ENCODE results near the gene BMP6.

GRCh38 chr6:7825986-7826385 lies 100.1 kb downstream of the BMP6 start:
- TF ChIP-seq, protein P1, sequence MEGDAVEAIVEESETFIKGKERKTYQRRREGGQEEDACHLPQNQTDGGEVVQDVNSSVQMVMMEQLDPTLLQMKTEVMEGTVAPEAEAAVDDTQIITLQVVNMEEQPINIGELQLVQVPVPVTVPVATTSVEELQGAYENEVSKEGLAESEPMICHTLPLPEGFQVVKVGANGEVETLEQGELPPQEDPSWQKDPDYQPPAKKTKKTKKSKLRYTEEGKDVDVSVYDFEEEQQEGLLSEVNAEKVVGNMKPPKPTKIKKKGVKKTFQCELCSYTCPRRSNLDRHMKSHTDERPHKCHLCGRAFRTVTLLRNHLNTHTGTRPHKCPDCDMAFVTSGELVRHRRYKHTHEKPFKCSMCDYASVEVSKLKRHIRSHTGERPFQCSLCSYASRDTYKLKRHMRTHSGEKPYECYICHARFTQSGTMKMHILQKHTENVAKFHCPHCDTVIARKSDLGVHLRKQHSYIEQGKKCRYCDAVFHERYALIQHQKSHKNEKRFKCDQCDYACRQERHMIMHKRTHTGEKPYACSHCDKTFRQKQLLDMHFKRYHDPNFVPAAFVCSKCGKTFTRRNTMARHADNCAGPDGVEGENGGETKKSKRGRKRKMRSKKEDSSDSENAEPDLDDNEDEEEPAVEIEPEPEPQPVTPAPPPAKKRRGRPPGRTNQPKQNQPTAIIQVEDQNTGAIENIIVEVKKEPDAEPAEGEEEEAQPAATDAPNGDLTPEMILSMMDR (IDR thresholded peaks at IDR 0.05; ENCODE audit: low read depth, low read length): no peak
- TF ChIP-seq EZH2phosphoT487 (IDR thresholded peaks at IDR 0.05; ENCODE audit: low read depth): no peak

All from OCI-LY3 (cell line).